NCI-H1105 (cell line): ENCODE results near the gene TMEM259.

Experiments
- DNase-seq: peaks from one replicate; lab custom pipeline; 2025; lab: John Stamatoyannopoulos, UW

TMEM259 gene

GRCh38 chr19:1055886-1056620, 35.1 kb upstream of the TMEM259 start:
- no peak for DNase-seq

GRCh38 chr19:1055028-1055425, 34.1 kb upstream of the TMEM259 start:
- no peak for DNase-seq

- no peak for DNase-seq
Observed at GRCh38 chr19:1054102-1055027, 33.4 kb upstream of the TMEM259 start.

GRCh38 chr19:1053176-1054101, 32.5 kb upstream of the TMEM259 start:
- DNase-seq, result no peak

- no peak for DNase-seq
Observed at GRCh38 chr19:1052349-1052975, 31.5 kb upstream of the TMEM259 start.

- DNase-seq, result no peak
Observed at GRCh38 chr19:1051791-1052190, 30.9 kb upstream of the TMEM259 start.

GRCh38 chr19:1050989-1051788, 30.3 kb upstream of the TMEM259 start:
- no peak for DNase-seq

GRCh38 chr19:1049800-1050199, 28.9 kb upstream of the TMEM259 start:
- DNase-seq, result no peak

- no peak for DNase-seq
Observed at GRCh38 chr19:1049106-1049505, 28.2 kb upstream of the TMEM259 start.

- no peak for DNase-seq
Observed at GRCh38 chr19:1047696-1048147, 26.8 kb upstream of the TMEM259 start.

- no peak for DNase-seq
Observed at GRCh38 chr19:1046836-1047695, 26.1 kb upstream of the TMEM259 start.

- DNase-seq, result no peak
Observed at GRCh38 chr19:1046117-1046626, 25.2 kb upstream of the TMEM259 start.

- no peak for DNase-seq
Observed at GRCh38 chr19:1045247-1045603, 24.3 kb upstream of the TMEM259 start.

GRCh38 chr19:1042689-1043511, 22.0 kb upstream of the TMEM259 start:
- DNase-seq, result peak; percentile 62

GRCh38 chr19:1041835-1042685, 21.1 kb upstream of the TMEM259 start:
- DNase-seq, result no peak

GRCh38 chr19:1041272-1041834, 20.4 kb upstream of the TMEM259 start:
- DNase-seq, result no peak
